Measurements from ENCODE around the gene MLF2.
A peak's percentile ranks its signal among the peaks of the same experiment; 100 is the strongest.

MLF2 gene

DNA sequence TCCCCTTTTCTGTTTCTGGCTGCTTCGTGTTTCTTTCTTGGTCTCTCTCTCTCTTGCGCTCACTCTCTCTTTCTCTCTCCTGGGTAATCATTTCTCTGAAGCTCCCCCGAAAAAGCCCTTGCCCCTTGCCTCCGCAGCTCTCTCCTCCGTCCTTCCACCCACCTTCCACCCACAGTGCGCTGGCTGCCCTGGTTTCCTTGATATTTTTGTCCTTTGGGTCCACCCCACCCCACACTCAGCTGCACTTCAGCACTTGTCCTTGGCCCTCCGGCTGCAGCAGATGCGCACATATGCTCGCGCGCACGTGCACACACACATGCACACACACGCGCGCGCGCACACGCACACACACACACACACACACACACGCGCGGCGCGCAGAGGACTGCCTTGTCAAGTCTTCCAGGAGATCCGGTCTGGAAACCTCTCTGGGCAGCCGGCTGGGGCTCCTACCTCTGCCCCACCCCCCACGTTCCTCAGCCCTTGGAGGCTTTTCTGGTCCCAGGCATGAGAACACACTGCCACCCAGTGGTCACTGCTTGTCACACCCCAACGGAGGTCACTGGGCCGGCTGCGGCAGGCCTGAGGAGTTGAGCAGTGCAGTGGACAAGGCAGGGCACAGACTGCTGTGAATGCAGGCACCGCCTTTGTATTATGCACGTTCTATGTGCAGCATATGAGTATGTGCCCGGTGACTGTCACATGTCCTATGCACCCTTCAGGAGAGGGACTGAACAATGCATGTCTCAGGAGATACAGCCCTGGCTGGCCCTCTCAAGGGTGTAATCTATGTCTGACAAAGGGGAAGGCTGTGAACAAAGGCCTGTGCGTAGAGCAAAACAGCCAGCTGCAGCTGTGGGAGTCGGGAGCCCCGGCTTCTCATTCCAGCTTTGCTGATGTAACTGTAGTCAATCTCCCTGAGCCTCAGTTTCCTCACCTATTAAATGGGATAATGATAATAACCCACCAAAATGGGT, 25.9 kb upstream of the MLF2 start:
- DNase-seq (ENCODE audit: low read depth): peak; percentile 73
- H3K4me3 ChIP-seq (ENCODE audit: low read depth, low read length): peak overlapping the region; percentile 41

DNA sequence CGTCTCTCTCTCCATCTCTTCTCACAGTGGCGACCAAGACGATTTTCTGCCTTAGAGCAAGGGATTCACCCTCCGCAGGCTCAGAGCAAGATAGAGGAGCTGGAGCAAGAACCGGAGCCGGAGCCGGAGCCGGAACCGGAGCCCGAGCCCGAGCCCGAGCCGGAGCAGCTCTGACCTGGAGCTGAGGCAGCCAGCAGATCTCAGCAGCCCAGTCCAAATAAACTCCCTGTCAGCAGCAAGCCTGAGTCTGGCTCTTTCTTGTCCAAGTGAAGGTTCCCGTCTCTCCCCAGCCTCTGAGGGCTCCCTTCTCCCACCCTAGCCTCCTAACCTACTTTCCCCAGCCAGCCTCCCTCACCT, 25.3 kb upstream of the MLF2 start:
- no peak for DNase-seq (ENCODE audit: low read depth)
- peak overlapping the region; percentile 41 for H3K4me3 ChIP-seq (ENCODE audit: low read depth, low read length)

DNA sequence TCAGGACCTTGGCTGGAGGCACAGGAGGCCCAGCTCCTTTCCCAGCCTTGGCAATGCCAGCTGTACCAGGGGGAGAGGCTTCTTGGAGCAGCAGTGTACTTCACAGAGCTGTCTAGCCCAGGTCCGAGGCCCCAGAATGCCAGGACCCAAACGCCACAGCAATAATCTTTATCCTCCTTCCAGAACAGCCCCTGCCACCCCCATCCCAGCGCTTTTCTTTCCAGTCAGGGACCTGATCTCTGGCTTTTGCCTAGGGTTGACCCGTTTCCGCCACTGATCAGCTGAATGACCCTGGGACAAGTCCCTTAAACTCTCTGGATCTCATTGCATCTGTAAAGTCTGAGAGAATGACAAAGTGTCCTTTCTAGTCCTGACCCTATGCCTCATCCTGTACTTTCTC, 24.4 kb upstream of the MLF2 start:
- no peak for DNase-seq (ENCODE audit: low read depth)
- no peak overlapping the region for H3K4me3 ChIP-seq (ENCODE audit: low read depth, low read length)

DNA sequence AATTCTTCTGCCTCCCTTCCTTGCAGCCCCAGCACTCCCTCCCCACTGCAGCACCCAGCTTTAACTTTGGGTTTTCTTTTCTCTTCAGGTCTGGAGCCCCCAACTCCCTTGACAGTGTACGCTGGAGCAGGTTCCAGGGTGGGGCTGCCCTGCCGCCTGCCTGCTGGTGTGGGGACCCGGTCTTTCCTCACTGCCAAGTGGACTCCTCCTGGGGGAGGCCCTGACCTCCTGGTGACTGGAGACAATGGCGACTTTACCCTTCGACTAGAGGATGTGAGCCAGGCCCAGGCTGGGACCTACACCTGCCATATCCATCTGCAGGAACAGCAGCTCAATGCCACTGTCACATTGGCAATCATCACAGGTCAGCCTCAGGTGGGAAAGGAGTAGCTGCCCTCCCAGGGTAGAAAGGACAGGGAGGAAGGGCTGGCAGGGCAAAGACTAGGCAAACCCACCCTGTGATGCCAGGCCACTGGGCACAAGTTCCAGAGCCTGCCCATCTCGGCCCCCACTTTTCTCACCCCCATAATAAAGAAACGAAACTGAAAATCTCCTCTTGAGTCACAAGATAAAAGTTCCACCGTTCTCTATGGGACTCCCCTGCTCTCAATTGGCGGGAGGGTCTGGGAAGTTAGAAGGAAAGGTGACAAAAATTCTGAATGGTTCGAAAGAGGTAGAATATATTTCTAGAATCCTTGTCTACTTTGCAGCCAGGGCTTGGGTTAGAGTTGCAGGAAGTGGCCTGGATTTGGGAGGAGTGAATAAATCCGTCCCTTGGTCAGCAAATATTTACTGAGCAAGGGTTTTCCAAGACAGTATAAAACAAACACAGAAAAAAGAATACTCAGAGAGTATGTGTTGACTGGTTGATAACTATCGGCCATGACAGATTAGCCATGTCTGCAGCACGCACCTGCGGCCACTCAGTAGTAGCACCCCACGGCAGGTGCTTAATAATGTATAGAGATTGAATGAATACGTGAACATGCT, 22.5 kb upstream of the MLF2 start:
- H3K4me3 ChIP-seq (ENCODE audit: low read depth, low read length): no peak overlapping the region
- DNase-seq (ENCODE audit: low read depth): no peak

DNA sequence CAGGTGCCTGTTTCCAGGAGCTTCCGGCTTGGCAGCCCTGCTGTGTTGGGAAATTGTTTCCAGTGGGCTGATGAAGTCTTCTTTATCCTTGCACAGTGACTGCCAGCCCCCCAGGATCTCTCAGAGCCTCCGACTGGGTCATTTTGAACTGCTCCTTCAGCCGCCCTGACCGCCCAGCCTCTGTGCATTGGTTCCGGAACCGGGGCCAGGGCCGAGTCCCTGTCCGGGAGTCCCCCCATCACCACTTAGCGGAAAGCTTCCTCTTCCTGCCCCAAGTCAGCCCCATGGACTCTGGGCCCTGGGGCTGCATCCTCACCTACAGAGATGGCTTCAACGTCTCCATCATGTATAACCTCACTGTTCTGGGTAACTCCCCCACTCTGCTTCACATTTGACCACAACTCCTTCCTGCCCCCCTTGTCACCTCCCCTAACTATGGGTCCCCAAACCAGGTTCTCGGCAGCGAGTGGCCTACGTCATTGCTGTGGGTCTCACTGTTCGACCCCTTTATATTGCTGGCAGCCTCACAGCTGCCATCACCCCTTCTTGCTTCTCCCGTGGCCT, 21.6 kb upstream of the MLF2 start:
- DNase-seq (ENCODE audit: low read depth): no peak
- no peak overlapping the region for H3K4me3 ChIP-seq (ENCODE audit: low read depth, low read length)

DNA sequence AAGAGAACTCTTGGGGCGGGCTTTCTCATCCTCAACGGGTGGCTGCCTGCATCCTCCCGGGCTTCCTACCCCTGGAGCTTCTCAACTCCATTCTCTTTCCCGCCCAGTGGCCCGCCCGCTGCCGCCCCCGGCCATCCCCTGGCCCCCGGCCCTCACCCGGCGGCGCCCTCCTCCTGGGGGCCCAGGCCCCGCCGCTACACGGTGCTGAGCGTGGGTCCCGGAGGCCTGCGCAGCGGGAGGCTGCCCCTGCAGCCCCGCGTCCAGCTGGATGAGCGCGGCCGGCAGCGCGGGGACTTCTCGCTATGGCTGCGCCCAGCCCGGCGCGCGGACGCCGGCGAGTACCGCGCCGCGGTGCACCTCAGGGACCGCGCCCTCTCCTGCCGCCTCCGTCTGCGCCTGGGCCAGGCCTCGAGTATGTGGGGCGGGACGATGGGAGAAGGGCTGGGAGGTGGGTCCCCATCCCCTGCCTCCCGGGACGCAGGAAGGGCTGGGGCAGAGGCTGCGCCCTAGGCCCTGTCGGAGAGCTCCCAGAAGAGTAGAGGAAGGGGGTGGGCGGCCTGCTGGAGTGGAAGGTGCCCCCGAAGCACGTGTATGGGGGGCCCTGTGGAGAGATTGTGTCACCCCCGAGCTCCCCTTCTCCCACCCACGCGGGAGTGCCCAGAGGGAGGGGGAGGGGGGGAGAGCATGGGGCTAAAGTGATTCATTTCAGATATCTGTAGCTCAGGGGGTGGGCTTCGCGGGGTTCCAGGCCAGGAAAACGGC, 20.8 kb upstream of the MLF2 start:
- no peak for DNase-seq (ENCODE audit: low read depth)
- no peak overlapping the region for H3K4me3 ChIP-seq (ENCODE audit: low read depth, low read length)

DNA sequence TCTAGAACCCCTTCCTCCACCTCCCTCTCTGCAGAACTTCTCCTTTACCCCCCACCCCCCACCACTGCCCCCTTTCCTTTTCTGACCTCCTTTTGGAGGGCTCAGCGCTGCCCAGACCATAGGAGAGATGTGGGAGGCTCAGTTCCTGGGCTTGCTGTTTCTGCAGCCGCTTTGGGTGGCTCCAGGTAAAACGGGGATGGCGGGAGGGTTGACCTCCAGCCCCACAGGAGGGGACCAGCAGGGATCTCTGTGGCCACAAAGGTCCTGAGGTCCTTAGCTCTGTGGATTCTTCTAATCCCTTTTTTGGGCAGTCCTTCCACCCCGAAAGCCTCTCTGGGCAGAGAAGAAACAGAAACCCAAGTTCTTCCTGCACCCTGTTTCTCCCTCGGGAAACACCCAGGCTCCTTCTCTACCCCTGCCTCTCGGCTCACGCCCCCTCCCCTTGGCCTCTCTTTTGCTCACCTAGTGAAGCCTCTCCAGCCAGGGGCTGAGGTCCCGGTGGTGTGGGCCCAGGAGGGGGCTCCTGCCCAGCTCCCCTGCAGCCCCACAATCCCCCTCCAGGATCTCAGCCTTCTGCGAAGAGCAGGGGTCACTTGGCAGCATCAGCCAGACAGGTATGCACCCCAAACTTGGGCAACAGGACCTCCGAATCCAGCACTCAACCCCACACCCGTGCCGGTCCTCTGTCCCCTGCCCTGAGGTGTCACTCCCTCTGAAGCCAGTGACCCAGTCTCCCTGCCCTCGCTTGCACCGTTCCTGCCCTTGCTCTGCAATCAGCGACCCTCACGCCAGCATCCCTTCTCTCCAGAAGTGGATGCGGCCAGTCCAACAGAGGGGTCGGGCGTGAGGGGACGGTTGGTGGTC, 20.0 kb upstream of the MLF2 start:
- no peak overlapping the region for H3K4me3 ChIP-seq (ENCODE audit: low read depth, low read length)
- DNase-seq (ENCODE audit: low read depth): no peak

DNA sequence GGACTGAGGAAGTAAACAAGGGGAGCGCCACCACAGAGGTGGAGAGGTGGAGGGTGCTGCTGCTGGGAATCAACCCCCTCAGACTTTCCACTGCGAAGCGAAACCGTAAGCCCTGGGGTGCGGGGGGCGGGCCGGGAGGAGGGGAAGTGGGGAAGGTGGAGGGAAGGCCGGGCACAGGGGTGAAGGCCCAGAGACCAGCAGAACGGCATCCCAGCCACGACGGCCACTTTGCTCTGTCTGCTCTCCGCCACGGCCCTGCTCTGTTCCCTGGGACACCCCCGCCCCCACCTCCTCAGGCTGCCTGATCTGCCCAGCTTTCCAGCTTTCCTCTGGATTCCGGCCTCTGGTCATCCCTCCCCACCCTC, 19.4 kb upstream of the MLF2 start, which contains the start of gene LAG3:
TSS of gene LAG3 (plus strand) at position 190 of the 365 bp plus-strand sequence. CDS start 333 bp downstream, outside the sequence.
- H3K4me3 ChIP-seq (ENCODE audit: low read depth, low read length): no peak within 1 kb of the TSS
- DNase-seq (ENCODE audit: low read depth): no peak

DNA sequence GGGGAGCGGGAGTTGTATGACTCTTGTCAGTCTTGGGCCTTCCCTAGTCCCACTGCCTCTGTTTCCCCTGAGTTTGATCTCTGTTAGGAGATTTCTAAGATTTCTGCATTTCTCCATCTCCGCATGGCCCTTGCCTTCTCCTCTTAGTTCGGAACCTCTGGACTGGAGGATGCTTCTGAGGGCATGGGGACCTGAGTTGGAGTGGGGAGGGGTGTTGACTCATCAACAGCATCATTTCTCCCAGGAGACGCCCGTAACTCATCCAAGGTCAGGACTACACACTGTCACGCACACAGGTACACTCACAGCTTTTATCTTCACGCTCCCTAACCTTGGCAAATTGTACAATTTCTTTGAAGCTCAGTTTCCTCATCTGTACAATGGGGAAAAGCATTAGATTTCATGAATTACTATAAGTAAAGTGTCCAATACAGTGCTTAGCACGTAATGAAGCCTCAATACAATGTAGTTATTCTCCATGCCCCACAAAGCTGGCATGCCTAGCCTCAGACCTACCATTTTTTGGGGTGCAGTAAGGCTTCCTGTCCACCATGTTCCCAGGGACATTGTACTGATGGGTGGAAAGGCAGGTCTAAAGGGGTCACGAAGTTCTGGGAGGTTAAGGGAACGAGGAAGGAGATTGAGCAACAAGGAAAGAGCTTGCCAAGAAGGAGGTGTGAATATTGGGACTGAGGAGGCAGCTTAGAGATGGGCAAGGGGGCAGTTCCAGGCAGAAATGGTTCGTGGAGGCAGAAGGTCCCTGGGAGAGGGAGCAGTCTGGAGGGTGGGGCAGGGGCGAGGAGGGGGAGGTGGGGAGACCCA, 18.8 kb upstream of the MLF2 start:
- no peak overlapping the region for H3K4me3 ChIP-seq (ENCODE audit: low read depth, low read length)
- no peak for DNase-seq (ENCODE audit: low read depth)

DNA sequence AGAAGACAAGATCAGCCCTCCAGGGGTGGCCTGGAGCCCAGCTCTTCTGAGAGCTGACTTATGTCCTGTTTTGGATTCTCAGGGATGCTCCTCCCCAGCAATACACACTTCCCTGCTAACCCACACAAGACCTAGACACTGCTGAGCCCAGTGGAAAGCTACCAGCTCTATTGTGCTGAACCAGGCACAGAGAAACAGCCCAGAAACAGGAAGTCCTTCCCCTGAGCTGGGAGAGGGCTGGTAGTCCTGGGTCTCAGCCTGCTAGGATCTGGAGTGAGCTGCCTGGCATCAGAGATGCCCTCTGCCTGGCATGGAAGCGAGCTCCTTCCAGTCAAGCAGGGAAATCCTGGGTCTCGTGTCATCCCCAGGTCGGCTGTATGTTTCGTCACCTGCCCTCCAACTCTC, 18.2 kb upstream of the MLF2 start:
- no peak for DNase-seq (ENCODE audit: low read depth)
- no peak overlapping the region for H3K4me3 ChIP-seq (ENCODE audit: low read depth, low read length)

DNA sequence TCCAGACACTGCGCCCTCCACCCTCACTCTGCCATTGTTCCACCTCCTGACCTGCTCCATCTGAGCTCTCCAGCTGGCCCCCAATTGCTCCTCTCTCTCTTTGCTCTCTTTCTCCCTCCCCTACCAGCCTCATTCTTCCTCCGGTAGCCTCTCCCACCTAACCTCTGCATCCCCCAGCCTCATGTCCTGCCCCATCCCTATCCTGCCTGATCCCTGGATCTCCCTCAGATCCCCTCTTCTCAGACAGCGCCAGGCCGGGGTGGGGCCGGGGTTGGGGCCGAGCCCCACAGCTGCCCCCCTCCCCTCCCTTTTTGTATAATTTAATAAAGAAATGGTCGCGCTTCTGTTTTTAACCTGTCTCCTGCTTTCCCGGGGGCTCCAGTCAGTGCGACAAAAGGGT, 17.7 kb upstream of the MLF2 start:
- DNase-seq (ENCODE audit: low read depth): no peak
- H3K4me3 ChIP-seq (ENCODE audit: low read depth, low read length): no peak overlapping the region

DNA sequence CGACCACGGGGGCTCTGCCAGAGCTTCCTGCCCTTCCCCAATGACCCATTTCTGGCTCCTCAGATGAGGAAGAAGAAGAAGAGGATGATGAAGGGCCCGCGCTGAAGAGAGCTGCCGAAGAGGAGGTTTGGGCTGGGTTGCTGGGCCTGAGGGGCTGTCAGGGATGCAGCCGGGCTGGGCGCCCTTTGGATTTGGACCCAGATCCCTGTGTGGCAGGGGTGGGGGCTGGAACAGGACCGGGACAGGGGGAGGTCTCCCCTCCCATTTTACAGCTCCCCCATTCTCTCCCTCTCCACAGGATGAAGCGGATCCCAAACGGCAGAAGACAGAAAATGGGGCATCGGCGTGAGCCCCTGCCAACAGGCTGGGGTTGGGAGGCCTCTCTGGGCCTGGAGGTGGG, 17.2 kb upstream of the MLF2 start:
- no peak for DNase-seq (ENCODE audit: low read depth)

DNA sequence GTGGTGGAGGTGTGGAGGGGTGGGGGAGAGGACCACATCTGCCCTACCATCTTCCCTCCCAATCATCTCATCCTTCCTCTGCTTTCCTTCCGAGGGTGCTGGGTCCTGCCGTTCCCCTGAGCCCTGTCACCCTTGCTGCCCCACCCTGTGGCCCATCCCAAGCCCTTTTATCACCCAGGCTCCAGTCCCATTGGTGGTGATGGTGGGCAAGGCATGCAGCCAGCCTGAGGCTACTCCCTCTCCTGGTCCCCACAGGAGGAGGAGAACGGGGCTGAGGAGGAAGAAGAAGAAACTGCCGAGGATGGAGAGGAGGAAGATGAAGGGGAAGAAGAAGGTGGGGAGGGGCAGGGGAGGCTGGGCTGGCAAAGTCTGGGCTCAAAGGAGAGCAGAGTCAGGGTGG, 16.7 kb upstream of the MLF2 start:
- H3K4me3 ChIP-seq (ENCODE audit: low read depth, low read length): no peak overlapping the region
- DNase-seq (ENCODE audit: low read depth): no peak

More for the DNA sequence above, 17.2 kb upstream of the MLF2 start:
- H3K4me3 ChIP-seq (ENCODE audit: low read depth, low read length): no peak overlapping the region

DNA sequence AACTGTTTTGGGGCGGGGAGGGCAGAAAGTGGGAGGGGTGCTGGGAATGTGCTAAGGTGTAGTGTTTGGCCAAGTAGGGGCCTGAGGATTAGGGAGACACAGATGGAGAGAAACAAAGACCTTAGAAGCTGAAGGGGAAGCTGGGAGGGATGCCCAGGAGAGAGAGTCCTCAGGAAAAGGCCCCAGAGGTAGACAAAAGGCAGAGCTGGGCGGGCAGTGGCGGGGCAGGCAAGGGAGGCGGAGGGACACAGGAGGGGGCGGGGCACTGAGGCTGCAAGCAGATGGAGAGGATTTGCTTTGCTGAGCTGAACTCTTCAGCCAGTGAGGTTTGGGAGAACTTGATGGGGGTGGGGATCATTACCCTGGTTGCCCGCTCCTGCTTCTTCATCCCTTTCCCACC, 16.0 kb upstream of the MLF2 start:
- H3K4me3 ChIP-seq (ENCODE audit: low read depth, low read length): peak overlapping the region; percentile 93
- no peak for DNase-seq (ENCODE audit: low read depth)

DNA sequence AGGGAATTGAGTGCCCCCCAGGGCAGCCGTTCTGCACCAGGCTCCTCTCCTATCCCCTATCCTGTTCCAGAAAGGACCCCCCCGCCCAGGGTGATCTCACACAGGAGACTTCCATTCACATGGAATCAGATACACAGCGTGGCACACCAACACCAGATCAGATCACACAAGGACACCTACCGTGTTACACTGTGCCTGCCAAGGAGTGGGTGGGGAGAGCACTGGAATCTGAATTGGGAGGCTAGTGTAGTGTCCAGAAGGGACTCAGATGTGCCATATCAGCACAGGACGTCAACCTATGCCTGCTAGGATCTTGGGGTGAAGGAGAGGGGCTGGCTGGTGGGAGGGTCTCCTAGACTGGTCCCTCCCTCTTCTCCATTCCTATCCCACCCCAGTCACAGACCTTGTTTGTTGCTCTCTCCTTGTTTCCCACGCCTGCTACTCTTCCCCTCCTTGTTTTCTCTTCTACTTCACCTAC, 15.5 kb upstream of the MLF2 start:
- no peak for DNase-seq (ENCODE audit: low read depth)
- H3K4me3 ChIP-seq (ENCODE audit: low read depth, low read length): peak overlapping the region; percentile 93

DNA sequence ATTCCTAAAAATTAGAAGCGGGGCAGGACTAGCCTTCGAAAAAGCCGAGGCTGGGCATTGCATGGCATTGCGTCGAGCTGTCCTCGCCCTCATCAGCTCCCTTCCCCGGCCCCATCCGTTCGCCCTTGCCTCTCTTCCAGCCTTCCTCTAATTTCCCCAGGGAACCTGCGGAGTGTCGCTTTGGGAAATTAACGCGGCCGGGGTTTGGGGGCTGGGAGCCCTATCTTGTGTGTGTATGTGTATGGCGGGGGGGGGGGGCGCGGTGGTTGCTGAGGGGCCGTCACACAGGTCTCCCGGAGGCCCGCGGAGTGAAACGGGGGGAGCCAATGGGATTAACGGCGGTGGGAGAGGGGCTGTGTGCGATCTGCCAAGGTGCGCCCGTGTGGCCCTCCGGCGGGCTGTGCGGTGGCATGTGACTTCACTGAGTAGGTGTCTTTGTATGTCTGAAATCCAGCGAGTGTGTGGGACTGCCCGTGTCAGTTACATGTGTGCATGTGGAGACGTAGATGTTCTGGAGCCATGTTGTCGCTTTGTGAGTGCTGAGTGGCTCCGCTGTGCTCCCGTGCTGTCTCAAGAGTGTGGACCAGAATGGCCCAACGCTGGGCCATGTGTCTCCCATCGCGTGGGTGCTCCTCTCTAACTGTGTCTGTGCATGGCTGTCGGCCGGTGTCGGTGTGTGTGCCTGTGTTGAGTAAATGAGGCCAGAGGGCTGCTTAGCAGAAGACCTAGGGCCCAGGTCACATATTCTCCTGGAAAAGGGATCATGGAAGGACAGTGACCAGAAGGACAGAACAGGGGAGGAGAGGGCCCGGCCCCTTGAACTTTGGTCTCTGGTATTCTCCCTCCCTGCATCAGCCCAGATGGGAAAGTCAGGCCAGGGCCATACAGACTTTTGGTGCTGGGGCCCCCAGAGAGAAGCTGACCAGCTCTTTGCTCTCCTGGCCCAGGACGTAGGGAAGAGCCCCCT, 14.7 kb upstream of the MLF2 start:
- DNase-seq (ENCODE audit: low read depth): no peak
- peak overlapping the region; percentile 93 for H3K4me3 ChIP-seq (ENCODE audit: low read depth, low read length)
